GM10248 (cell line): Measurements from ENCODE around the gene MAFG.
"Not testable (repeated sequence)": the region's sequence is repeated elsewhere in the genome, so short reads cannot be mapped to it uniquely, and the experiment has no call there.

Experiments
- CTCF ChIA-PET: fragments of 300-600 bp; sonication (Branson Sonifier 250); formaldehyde crosslinking; extraction: SDS; loops from one replicate; lab custom pipeline; 2021; ENCODE audit warnings: antibody characterized with exemption; lab: Yijun Ruan, JAX
- POLR2A ChIA-PET: fragments of 350-650 bp; sonication (Branson Sonifier 250); formaldehyde crosslinking; extraction: SDS; loops from one replicate; lab custom pipeline; 2020; ENCODE audit warnings: antibody characterized with exemption; lab: Yijun Ruan, JAX
- DNase-seq: peaks from one replicate; pipeline ENCODE4 v3.0.0; 2012; ENCODE audit errors: extremely low spot score
- CTCF ChIP-seq: IDR thresholded peaks from 2 replicates; pipeline ENCODE4 v1.5.1; 2012; ENCODE audit warnings: mild to moderate bottlenecking, low read depth; ENCODE audit errors: extremely low read depth, missing control alignments, control extremely low read depth

Gene MAFG

DNA sequence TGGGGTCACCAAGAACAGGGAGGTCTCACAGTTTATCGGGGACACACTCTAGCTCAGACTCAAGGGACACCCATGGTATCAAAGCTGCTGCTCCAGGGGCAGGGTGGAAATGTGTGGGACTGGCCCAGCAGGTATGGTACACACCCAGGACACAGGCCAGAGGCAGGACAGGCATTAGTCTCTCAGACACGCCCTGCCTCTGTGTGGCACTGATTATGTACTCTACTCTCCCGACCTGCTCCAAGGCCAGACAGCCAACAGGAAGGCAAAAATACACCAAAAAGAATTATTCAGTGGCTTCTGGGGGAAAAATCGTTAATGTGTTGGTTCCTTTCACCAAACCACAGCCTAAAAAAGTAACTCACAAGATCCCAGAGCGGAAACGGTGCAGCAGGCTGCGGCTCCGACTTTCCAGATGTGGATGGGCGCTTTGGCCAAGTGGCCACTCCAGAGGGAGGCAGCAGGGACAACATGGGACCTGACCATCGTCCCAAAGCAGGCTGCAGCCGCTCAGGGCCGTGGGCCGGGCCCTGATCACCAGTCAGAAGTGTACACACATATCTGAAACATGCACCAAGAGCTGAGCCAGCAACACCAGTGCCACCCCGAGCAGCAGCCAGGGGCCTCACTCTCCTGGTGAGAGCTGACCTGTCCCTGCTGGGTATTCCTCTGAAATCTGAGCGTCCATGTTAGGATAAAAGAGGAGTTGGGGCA lies 8.5 kb downstream of the MAFG start:
- ChIA-PET CTCF (interaction anchor here (1.4 kb wide), 1 partner anchor 25 kb away, joined by 3 read pairs; no protein-coding TSS in a partner anchor), POLR2A (no interaction called here)
- no peak for DNase-seq
- TF ChIP-seq CTCF, result no peak

DNA sequence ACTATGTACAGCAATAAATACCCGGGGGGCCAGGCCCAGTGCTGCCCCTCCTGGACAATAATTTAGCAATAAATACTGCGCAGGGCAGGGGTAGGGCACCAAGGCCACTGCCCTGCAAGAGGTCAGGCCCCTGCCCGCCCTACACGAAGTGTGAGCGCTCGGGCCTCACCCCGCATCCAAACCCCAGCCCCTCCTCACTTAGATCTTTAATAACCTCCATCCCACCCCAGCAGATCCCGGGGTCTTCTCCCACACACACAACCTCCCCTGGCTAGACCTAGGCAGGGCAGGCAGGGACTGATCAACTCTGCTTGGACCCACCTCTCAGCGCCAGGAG lies 9.2 kb downstream of the MAFG start:
- CTCF ChIA-PET, POLR2A ChIA-PET, DNase-seq: not testable (repeated sequence)

GRCh38 chr17:81917565-81918332 lies 9.8 kb downstream of the MAFG start, which contains the start of gene SIRT7:
Gene SIRT7, minus strand, starts transcription at chr17:81918176. Its CDS starts 45 bp downstream, at chr17:81918131.
- POLR2A ChIA-PET, result interaction anchor here (0.7 to 1.1 kb wide), 2 partner anchors 9 to 49 kb away, joined by 3 to 8 read pairs; no protein-coding TSS in a partner anchor
- CTCF ChIA-PET, result interaction anchor here (1.0 to 1.3 kb wide), 5 partner anchors 7 to 112 kb away, joined by 3 to 9 read pairs (median 3); partner anchors contain the start of gene MAFG
- no peak for TF ChIP-seq CTCF
- peak; percentile 98 for DNase-seq

- ChIA-PET CTCF (interaction anchor here (0.8 to 1.3 kb wide), 5 partner anchors 9 to 47 kb away, joined by 3 to 9 read pairs (median 4); partner anchors contain the start of gene MAFG), POLR2A (interaction anchor here (0.6 to 1.1 kb wide), 4 partner anchors 10 to 107 kb away, joined by 3 to 8 read pairs (median 4); no protein-coding TSS in a partner anchor)
- TF ChIP-seq CTCF, result no peak
- no peak for DNase-seq
These were observed 11.1 kb downstream of the MAFG start for GRCh38 chr17:81916234-81917001.

DNA sequence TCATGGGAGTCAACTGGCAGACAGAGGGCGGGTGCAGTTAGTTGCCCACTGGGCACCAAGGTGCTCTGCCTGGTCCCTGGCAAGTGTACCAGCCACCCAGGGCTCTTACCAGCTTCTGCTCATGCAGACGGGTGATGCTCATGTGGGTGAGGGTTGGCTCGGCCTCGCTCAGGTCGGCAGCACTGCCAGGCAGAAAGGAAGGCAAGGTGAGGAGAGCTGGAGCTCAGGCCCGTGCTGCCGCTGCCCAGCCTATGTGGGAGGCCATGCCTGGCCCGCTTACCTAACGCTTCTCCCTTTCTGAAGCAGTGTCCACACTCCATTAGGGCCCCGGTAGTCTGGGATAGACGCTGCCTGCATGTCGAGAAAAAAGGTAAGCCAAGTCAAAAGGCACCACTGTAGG lies 12.2 kb downstream of the MAFG start:
- DNase-seq, result no peak
- TF ChIP-seq CTCF, result no peak
- CTCF ChIA-PET, result no interaction called here
- POLR2A ChIA-PET, result no interaction called here

GRCh38 chr17:81914103-81914850 lies 13.3 kb downstream of the MAFG start:
- DNase-seq, result no peak
- ChIA-PET CTCF (interaction anchor here (0.9 to 2.3 kb wide), 3 partner anchors 12 to 116 kb away, joined by 3 to 7 read pairs (median 5); partner anchors contain the start of gene MAFG), POLR2A (no interaction called here)
- TF ChIP-seq CTCF, result no peak
